ENCODE data around the gene SNRNP40. TPM values are rescaled to one million over a fixed set of nuclear protein-coding genes. Genes with fewer than 3 reads are reported as not detected.

Gene SNRNP40
- total and polyA plus RNA-seq, 2 of the 13 experiments (the other 11 are each of a cell fraction or from before 2014, with no cell fraction given), result 51.0 to 147 TPM

- H3K4me1 ChIP-seq (ENCODE audit: insufficient read depth, low read length), result no peaks in the 10 kb centered on the region
Observed at GRCh38 chr1:31306278-31306677, 9.7 kb upstream of the SNRNP40 start.

More at GRCh38 chr1:31306278-31306677, 9.7 kb upstream of the SNRNP40 start:
- in situ Hi-C loops (cut with HindIII; ENCODE audit: extremely low pct_ligation_motif_present, low pct_unique_long_range_greater_than_20kb) (no loop called here), intact Hi-C loops (cut with micrococcal nuclease; ENCODE audit: unreplicated experiment) (no loop called here)
- Histone ChIP-seq H3K4me3 (replicated peaks in 1 of 3; ENCODE audit: insufficient read depth in 1 of 3, low read depth in 2 of 3, low read length in 3 of 3) (no peak overlapping the region), H2AFZ (ENCODE audit: low read length) (no peak overlapping the region), H3K27ac (ENCODE audit: extremely low read length, insufficient read depth, low read length) (no peak overlapping the region), H4K20me1 (ENCODE audit: insufficient read depth, low read length) (no peaks in the 10 kb centered on the region), H3K9ac (ENCODE audit: insufficient read depth, low read depth, low read length) (no peak overlapping the region), H3K4me2 (ENCODE audit: low read depth, low read length) (no peak overlapping the region), H3K36me3 (replicated peaks in 1 of 2; ENCODE audit: control insufficient read depth in 1 of 2, insufficient read depth in 2 of 2, low read length in 2 of 2) (peaks cover 1 to 19% of the 10 kb centered on the region in 2 experiments; a peak in 3 of 5 replicates), H3K27me3 (ENCODE audit: control insufficient read depth in 1 of 2, insufficient read depth in 2 of 2, low read length in 2 of 2) (no peaks in the 10 kb centered on the region), H3K9me3 (ENCODE audit: low read length) (no peaks in the 10 kb centered on the region), H3K79me2 (ENCODE audit: insufficient read depth, low read length) (peaks cover 11% of the 10 kb centered on the region)
- TF ChIP-seq HMG20B (CRISPR knock-in tag; conservative IDR thresholded peaks at IDR 0.05) (no peak), ZFP37 (CRISPR knock-in tag; IDR thresholded peaks at IDR 0.05; ENCODE audit: borderline replicate concordance) (no peak), ZEB1 (IDR thresholded peaks at IDR 0.05; ENCODE audit: insufficient replicate concordance, low read depth) (no peak), ZMYM4 (CRISPR knock-in tag; IDR thresholded peaks at IDR 0.05) (no peak), NFIB (CRISPR knock-in tag; IDR thresholded peaks at IDR 0.05; ENCODE audit: borderline replicate concordance) (no peak), ZNF333 (CRISPR knock-in tag; IDR thresholded peaks at IDR 0.05; ENCODE audit: borderline replicate concordance) (no peak), POGK (CRISPR knock-in tag; conservative IDR thresholded peaks at IDR 0.05) (no peak), ZNF232 (CRISPR knock-in tag; IDR thresholded peaks at IDR 0.05; ENCODE audit: borderline replicate concordance) (no peak), MXI1 (IDR thresholded peaks at IDR 0.05; ENCODE audit: borderline replicate concordance, low read depth, low read length) (no peak), ZNF264 (CRISPR knock-in tag; IDR thresholded peaks at IDR 0.05) (no peak), FOXJ3 (CRISPR knock-in tag; IDR thresholded peaks at IDR 0.05; ENCODE audit: borderline replicate concordance) (no peak), ETS1 (CRISPR knock-in tag; IDR thresholded peaks at IDR 0.05) (no peak), KLF15 (CRISPR knock-in tag; IDR thresholded peaks at IDR 0.05; ENCODE audit: borderline replicate concordance) (no peak)
- no TSS peak for BruUV-seq (replicated peaks)
- WGBS (ENCODE audit: low lambda C conversion rate), result 95% methylated on average over 3 of the region's 3 CpGs
- DNase-seq (ENCODE audit: low spot score) (no peak), ATAC-seq (no peak), FAIRE-seq (no peak)
- ChIA-PET POLR2A (interaction anchor here (1.7 kb wide), 1 partner anchor 10 kb away, joined by 8 read pairs; the partner anchor contains the start of genes SNRNP40 and ZCCHC17), CTCF (ENCODE audit: low intra/inter-chr PET ratio, low total read pairs) (no interaction called here)

Data from HepG2 (cell line).